NCI-H2227 (cell line): ENCODE results near the gene FDXR.
"Not testable (repeated sequence)": the region's sequence is repeated elsewhere in the genome, so short reads cannot be mapped to it uniquely, and the experiment has no call there.

Source experiments
- DNase-seq: peaks from one replicate; lab custom pipeline; 2025; ENCODE audit not compliant: unreplicated experiment; lab: John Stamatoyannopoulos, UW

The FDXR gene

DNA sequence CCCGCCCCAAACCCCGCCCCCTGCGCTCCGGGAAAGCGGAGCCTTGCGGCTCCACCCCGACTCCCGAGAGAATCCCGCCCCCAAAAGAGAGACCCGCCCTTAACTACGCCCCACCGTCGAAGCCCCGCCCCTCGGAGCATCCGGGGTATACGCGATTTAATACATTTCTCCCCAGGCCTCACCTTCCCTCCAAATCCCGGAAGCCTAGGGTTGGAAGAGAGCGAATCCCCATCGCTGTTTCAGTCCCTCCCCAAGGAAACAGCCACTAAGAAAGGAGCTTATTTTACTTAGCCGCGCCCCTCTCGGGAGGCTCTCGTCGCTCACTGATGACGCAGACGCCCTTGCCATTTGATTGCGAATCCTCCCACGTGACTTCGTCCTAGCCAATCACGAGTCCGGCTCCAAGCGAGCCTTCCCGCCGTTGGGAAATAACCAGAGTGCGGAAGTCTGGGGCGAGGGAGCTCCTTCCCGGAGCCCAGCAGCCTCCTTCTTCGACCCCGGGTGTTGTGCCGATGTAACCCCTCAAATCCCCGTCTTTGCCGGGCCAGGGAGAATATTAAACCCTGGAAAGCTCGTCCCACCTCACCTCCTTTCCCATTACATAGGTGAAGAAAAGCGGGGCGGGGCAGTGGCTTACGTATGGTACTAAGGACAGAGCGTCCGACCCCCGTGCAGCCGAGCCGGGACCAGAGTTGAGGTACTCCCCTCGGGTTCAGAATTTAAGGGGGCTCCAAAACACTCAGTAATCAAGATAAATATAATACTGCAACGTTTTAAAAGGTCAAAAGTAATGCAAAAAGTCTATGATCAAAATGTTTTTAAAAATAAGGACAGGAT, 461 bp upstream of the FDXR start:
- DNase-seq, result peak; percentile 100

DNA sequence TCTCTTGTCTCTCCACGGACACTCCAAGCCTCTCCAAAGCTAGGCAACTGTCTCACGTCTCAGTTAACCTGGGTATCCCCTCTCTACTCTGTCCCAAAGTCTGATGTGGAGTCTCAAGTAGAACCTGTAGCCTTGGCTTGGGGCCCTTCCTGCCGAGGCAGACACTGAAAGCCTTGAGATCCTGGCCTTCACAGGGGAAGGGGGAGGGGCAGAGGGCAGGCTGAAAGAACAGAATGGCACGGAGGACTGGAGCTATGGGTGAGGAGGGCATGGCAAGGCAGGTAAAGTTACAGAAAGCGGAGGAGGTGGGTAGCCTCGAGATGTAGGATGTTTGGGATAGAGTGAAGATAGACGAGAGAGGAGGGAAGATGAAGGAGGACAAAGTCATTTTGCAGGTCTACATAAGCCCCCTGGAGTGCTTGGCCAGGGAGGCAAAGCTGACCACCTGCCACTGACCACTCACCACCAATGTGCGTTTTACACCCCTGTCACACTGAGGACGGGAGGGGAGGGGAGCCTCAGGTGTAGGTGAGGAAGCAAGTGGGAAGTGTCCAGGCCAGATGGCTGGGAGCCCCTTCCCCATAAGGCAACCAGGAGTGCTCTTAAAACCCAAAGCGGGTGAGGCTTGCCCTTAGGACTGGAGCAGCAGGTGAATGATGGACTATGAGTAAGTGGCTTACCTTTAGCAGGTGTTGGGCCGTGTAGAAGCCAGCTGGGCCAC, 1.3 kb downstream of the FDXR start:
- no peak for DNase-seq

DNA sequence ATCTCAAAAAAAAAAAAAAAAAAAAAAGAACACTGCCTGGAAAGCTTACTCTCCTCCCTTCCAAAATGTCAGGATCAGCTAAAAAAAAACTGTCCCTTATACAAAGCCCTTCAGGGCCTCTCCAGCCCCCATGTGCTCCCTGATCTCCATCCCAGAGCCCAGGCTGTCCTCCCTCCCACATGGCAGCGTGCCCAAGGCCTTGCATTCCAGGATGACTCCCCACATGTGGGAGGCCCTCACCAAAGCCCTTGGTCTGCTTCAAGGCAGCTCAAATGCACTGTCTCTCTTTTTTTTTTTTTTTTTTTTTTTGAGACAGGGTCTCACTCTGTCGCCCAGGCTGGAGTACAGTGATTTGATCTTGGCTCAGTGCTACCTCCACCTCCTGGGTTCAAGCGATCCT, 2.3 kb downstream of the FDXR start:
- no peak for DNase-seq

DNA sequence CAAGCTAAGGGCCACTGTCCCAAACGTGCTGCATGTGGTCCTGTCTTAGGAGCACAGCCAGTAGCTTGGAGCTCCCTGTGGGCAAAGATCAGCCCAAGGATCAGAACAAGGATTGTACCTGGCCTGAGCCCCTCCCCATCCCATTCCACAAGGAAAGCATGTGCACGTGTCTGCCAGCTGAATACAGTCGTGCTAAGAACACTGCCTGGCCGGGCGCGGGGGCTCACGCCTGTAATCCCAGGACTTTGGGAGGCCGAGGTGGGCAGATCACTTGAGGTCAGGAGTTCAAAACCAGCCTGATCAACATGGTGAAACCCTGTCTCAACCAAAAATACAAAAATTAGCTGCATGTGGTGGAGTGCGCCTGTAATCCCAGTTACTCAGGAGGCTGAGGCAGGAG, 2.8 kb downstream of the FDXR start:
- not testable (repeated sequence) for DNase-seq

DNA sequence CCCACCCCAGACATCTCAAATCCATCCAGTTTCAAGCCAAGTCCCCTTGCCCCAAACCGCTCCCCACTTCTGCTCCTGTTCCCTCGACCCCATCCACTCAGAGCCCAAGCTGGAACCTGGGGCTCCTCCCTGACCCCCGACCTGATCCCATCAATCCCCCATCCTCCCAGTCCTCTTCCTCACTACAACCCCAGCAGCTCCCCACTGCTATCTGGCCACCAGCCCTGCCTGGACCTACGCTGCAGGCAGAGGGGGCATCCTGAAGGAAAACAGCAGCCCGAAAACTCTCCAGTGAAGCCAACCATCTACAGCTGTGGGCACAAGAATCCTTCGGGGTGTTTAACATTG, 3.9 kb downstream of the FDXR start:
- no peak for DNase-seq

DNA sequence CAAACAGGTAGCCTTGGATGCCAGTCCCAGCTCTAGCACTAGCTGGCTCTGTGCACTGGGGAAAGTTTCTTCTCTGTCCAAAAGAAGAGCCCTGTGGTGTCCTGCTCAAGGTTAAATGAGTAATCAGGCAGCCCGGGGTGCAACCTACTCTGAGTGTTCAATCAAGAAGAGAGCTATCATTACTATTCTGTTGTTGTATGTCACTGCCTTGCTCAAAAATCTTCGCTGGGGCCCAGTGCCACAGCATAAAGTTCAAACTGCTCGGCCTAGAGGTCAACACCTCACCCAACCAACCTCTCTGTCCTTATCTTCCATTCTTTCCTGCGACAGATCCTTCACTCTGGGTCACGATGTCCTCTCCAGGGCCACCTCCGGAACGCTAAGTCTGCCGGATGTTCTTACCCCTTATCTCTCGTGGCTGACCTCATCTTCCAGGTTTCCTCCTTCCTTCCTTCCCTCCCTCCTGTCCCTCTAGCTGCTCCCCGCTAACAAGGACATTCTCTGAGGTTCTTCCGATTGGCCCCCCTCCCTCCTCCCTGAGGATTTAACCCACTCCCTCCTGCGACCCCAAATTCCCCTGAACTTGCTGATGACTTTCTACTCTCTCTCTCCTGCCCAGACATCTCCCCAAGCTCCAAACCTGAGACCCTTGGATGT, 4.4 kb downstream of the FDXR start:
- DNase-seq, result no peak

DNA sequence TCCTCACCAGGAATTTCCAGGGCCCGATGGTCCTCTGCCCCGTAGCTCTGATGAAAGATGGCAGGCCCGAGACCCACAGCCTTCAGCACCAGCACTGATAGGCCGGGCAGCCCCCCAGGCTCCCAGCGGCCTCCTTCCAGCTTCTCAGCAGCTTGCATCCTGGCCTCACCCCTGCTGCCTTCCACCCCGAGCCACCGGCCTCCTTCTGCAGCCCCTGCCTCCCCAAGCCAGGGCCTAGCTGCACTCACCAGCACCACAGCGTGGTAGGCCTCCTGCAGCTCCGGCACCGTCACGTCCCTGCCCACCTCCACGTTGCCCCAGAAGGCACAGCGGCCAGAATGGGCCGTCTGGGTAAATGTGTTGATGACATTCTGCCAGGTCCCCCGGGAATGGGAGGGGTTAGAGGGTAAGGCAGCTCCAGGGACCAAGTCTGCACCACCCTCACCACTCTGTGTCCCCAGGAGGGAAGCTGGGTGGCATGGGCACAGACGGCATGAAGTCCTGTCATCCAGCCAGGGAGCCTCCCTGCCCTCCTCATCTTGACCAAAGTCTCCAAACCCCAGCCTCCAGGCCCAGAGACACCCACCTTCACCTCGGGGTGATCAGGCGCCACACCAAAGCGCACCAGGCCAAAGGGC, 6.5 kb downstream of the FDXR start:
- no peak for DNase-seq

DNA sequence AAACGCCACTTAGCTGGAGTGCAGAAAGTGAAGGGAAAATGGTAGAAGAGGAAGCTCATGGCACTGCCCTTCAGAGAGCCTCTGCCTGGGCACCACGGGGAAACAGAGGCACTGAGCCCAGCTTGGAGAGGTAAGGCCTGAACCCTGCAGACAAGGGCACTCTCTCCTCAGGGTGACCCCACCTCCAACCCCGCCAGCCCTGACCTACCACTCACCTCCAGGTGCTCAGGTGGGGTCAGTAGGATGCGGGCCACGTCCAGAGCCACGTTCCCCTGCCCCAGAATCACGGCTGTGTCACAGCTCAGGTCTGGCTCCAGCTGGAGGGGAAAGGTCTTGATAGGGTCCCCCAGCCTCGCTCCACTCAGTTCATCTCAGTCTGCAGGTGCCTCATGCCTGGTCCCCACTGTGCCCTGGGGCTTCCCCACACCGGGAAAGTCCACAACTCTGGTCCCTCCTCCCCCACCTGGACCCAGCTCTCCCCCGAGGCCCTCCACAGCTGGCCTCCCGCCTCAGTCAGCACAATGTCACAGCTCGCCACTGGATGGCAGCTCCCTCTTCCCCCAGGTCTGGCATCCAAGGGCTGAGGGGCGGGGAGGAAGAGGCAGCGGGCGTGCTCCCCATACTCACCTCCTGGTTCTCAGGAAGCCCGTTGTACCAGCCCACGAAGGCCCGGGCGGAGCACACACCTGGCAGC, 7.1 kb downstream of the FDXR start:
- DNase-seq, result no peak

DNA sequence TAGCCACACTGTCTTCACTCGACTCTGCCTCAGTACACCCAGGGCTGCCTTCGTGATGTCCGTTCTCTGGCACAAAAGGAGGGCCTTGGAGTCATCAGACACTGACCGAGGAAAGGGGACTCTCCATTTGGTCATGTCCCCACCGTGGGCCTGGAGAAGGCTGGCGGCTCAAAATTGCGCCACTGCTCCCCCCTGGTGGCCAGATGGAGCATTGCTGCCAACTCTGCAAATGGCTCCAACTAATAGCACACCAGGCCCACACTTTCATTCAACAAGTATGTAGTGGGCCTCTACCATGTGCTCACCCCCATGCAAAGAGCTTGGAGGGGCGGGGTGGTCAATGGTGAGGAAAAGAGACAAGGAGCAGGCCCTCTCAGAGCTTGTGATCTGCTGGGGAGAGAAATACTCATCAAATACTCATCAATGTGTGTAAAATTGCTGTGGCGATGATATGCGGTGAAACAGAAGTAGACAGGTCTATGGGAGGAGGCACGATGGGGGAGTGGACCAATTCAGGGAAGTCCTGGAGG, 7.9 kb downstream of the FDXR start:
- DNase-seq, result peak; percentile 81

DNA sequence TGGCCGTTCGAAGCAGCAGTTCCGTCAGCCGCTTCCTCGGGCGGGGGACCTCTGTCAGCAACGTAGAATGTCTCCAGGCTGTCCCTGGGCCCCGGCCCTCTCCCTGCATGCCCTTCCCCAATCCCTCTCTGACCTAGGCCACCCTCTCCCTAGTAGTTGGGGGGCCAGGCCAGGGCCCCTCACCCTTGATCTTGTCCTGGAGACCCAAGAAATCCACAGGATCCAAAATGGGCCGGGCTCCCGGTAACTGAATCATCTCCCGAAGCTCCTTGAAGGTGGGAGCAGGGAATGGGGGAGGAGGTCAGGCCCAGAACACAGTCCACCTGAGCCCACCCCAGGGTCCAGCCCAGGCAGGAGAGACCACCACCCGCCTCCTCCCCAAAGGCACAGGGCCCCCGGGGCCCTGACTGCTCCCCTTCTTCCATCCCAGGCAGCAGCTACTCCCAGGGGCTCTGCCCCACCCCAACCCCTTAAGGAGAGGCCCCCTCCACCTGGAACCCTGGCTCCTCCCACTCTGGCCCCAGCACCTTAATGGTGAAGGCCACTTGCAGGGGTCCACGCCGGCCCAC, 8.4 kb downstream of the FDXR start:
- no peak for DNase-seq

DNA sequence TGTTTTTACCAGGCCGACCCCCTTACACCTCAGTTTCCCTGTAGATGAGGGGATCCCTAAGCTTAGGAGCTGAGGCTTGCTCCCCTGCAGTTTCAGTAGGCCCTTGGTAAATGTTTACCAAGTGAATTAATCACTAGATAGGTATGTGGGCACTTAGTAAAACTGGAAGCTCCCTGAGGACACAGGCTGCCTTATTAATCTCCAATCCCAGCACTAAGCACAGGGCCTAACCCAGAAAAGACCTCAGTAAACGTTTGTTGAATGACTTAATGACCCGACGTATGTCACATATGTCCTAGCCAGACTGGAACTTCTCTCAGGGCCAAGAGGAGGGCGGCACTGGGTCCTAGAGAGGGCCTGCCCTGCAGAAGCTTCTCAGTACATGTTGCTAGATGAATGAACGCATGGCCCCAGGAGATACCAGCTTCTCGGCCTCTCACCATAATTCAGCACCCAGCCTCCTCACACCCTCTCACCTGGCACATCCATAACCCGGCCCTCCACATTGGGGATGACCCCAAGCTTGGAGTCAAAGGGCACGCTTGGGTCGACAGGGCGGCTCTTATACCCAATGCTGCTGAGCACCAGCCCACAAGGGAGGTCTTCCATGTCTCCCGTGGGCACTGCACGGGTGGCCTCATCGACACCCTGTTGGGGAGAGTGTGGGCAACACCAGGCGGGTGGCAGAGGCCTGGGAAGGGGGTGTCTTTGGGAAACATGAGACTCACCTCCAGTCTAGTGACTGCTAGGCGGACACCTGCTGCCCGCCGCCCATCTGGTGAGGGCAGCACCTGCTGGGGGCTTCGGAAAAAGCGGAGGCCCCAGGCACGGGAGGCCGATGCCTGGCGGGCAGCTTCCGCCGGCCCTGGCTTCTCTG, 9.1 kb downstream of the FDXR start:
- no peak for DNase-seq

DNA sequence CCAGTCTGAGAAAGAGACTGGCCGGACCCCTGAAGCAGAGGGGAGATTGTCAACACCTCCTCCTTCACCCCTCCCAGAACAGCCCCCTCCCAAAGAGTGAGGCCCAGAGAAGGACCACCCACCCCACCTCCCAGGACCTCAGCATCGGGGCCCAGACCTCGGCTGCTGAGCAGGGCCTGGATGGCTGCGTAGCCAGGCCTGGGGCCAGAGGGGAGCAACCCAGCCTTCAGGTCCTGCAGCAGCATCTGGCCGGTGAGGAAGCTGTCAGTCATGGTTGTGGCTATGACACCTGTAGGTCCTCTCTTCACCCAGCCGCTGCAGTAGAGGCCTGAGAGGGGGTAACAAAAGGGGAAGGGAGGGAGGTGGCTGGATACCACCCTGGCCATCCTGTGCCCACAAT, 9.9 kb downstream of the FDXR start:
- DNase-seq, result no peak

DNA sequence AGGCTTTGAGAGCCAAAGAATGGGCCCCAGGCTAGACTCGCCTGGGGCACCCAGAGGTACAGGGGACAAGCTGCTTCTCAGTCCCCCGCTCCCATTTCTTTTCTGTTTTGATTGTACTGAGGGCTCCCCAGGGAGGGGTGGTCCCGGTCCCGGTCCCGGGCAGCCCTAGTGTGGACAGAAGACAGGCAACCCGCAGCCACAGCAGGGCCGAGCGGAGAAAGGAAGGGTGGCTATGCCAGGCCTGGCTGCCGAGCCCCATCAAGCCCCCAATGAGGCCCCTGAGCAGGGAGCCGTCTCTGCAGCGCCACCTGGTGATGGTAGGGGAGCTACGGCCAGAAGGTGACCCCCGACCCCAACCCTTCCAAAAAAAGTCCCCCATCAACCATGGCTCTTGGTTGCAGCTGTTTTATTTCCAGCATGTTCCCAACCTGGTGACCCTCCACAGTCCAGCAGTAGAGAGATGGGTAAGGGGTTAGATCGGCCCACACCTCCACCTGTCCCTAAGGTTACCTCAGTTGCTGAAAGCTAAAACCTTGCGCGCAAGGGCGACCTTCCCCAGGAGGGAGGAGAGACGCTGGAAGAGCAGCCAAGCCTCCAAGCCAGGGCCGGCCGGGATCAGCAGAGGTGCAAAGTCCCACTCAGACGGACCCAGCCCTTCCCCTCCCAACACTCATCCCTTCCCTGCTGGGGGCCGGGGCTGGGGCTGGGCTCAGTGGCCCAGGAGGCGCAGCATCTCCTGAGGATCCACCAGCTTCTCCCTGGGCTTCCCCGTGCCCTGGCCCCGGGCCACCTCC, 10.5 kb downstream of the FDXR start:
- peak; percentile 73 for DNase-seq

DNA sequence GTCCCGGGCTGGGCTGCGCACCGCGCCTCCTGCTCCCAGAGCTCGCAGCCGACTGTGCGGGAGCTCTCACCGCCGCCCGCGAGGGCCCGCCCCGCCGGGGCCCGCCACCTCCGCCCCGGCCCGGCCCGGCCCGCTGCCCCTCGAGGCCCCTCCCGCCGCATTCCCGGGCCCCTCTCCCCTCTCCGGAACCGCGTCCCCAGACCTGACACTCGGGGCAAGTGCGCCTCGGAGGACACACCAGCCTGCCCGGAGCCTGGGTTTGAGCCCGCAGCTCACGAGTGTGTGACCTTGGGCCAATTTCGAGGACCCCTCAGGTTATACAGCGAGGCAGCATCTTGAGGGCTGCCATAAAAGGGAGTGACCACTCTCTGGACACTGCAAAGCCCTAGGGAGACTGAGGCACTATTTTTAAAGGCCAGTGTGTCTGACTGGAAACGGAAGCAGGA, 11.1 kb downstream of the FDXR start:
- no peak for DNase-seq

DNA sequence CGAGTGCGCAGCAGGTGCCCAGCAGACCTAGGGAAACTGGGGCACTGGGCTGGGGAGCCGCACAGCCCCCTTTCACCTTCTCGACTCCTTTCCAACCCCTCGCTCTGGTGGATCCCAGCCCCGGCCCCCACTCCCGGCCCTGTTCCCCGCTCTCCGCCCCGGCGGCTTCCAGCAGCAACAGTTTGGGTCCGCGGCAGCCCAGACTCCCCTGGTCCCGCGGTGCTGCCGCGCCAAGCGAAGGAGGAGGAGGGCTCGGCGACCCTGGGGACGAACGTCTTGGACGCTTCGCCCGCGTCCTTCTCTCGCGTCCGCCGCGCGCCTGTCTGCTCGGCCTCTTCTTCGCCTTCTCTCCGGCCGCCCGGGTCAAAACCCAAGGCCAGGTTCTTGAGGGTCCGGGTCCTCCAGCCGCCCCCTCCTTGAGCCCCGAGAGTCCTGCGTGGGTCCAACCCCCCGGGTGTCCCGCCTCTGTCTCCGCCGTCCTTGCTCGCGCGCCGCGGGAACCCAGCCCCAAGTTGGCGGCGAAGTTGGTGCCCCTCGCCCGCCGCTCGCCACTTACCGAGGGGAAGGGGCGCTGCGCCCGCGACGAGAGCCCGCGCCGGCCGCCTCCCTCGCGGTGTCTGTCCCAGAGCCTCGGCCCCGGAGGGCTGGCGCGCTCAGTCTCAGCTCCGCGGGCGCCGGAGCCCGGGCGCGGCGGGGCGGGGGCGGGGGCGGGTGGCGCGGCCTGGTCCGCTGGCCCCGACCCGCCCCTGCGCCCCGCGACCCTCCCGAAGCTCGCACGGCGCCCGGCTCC, 11.7 kb downstream of the FDXR start:
- DNase-seq, result no peak

DNA sequence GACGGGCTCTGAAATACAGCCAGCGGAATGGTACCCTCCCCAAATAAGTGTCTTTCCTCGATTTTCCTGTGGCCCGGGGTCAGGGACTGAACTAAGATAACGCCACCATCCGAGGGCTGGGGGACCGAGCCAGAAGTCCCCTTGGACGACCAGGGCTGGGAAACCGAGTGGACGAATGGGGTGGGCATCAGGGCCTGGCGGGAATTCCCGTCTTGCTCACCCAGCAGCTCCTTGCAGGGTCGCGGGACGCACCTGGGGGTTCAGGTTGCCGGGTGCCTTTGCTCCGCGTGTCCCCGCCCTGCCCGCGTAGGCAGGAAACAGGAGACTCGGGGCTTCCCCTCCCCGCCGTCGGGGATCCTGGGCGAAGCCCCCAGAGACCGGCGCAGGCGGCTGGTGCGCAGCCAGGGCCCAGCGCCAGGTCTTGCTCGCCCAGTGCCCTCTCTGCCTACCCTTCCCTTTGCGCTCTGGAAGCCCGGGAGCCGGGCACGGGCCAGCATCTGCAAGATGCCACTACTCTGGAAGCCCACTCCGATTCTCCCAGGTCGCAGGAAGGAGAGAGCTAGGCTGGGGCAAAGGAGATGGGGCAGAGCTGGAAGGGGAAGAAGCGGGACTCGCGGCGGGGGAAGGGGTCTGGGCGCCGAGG, 12.4 kb downstream of the FDXR start:
- no peak for DNase-seq

DNA sequence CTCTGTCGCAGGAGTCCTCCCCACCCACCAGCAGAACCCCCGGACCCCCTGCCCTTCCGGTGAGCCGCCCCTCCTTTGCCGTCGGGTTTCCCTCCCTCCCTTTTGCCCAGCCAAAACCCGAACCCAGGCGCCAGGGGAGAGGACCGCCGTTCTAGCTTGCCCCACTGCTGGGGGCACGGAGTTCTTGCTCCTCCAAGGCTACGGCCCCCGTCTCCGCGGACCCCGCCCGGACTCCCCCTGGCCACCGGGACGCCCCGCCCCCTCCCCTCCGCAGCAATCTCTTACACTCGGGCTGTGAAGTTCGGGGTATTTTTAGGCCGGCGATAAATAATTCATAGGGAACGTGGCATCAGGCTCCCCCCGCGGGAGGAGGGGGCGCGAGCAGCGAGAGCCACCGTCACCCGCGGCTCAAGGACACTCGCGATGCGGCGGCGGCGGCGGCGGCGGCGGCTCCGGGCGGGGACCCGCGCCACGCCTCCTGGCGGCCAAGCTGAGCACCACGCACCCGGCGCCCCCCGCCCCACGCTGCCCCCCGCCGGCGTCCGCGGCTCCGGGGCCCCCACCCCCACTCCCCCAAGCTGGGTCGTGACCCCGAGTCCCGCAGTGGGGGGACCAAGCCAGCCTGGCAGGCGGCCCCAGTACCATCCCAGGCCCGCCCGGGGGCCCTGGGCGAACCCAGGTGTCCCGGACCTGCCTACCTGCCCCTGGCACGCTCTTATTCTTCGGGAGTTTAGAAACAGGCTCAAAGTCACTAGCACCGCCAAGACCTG, 13.2 kb downstream of the FDXR start, which contains the start of gene GRIN2C:
TSS of gene GRIN2C (minus strand) at position 427 of the 770 bp plus-strand sequence. CDS start 4,793 bp downstream, outside the sequence.
- peak; percentile 20 for DNase-seq
